PFSK-1 (cell line): ENCODE results near the gene LYSMD3.

ENCODE experiments used
- FOXP2 ChIP-seq: optimal IDR thresholded peaks from 2 replicates; pipeline ENCODE3; 2011; ENCODE audit warnings: borderline replicate concordance, control low read depth, inconsistent platforms; ENCODE audit not compliant: insufficient read depth; ENCODE audit errors: extremely low read length, extremely low read depth
- POLR2AphosphoS5 ChIP-seq: IDR thresholded peaks from 2 replicates; pipeline ENCODE4 v1.6.1; 2012; ENCODE audit warnings: low read depth, mild to moderate bottlenecking, control low read depth, low read length, moderate library complexity
- SIN3A ChIP-seq: IDR thresholded peaks from 2 replicates; pipeline ENCODE4 v1.6.1; 2012; ENCODE audit warnings: mild to moderate bottlenecking, low read length, moderate library complexity, borderline replicate concordance; ENCODE audit not compliant: insufficient read depth
- TAF1 ChIP-seq: IDR thresholded peaks from 2 replicates; pipeline ENCODE4 v1.6.1; 2012; ENCODE audit warnings: low read length, control low read depth, borderline replicate concordance; ENCODE audit not compliant: insufficient read depth
- TF ChIP-seq, protein P1 (sequence below), 2 experiments: IDR thresholded peaks; 2 replicates each; pipeline versions ENCODE4 v1.6.1 to v1.8.0; 2011 to 2012; ENCODE audit warnings: low read depth in 2 of 2, low read length in 2 of 2, control low read depth in 1 of 2, inconsistent platforms in 1 of 2, mild to moderate bottlenecking in 1 of 2, moderate library complexity in 1 of 2; ENCODE audit not compliant: insufficient read depth in 1 of 2

LYSMD3 gene

DNA sequence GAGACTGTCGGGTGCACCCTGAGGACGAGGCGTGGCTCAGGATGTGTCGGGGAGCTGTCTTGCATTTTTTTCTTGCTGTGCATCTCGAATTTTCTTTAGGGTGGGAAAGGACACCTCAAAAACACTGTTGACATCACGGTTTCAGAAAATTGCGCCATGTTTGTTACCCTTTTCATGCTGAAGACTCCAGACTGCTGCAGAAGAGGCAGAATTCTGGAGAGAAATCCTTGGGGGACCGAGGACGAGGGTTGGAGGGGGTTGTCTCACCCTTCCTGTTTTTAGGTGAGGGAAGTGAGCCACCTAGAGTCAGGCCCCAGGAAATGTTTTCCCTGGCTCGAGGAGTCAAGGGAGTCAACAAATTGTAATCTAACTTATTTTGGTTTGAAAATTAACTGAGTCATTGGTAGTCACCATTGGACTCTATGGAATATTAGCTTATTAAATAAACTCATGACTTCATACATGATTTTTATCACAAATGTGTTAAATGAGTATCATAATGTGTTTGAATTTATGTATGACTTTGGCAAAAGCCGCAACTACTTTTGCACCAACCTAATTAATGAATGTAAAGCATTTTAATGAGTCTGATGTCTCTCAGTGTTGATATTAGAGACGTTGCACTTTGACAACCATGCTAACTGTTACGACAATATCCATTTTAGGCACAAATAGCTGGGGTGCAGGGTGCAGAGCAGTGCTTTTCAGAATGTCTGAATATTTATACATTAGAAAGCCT, 724 bp upstream of the LYSMD3 start:
- TF ChIP-seq, protein P1, sequence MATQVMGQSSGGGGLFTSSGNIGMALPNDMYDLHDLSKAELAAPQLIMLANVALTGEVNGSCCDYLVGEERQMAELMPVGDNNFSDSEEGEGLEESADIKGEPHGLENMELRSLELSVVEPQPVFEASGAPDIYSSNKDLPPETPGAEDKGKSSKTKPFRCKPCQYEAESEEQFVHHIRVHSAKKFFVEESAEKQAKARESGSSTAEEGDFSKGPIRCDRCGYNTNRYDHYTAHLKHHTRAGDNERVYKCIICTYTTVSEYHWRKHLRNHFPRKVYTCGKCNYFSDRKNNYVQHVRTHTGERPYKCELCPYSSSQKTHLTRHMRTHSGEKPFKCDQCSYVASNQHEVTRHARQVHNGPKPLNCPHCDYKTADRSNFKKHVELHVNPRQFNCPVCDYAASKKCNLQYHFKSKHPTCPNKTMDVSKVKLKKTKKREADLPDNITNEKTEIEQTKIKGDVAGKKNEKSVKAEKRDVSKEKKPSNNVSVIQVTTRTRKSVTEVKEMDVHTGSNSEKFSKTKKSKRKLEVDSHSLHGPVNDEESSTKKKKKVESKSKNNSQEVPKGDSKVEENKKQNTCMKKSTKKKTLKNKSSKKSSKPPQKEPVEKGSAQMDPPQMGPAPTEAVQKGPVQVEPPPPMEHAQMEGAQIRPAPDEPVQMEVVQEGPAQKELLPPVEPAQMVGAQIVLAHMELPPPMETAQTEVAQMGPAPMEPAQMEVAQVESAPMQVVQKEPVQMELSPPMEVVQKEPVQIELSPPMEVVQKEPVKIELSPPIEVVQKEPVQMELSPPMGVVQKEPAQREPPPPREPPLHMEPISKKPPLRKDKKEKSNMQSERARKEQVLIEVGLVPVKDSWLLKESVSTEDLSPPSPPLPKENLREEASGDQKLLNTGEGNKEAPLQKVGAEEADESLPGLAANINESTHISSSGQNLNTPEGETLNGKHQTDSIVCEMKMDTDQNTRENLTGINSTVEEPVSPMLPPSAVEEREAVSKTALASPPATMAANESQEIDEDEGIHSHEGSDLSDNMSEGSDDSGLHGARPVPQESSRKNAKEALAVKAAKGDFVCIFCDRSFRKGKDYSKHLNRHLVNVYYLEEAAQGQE (IDR thresholded peaks at IDR 0.05; ENCODE audit: insufficient read depth in 1 of 2, low read depth in 2 of 2, low read length in 2 of 2): no peak
- TF ChIP-seq TAF1: peak; percentile 6; the same call in 1 of the 2 replicates

DNA sequence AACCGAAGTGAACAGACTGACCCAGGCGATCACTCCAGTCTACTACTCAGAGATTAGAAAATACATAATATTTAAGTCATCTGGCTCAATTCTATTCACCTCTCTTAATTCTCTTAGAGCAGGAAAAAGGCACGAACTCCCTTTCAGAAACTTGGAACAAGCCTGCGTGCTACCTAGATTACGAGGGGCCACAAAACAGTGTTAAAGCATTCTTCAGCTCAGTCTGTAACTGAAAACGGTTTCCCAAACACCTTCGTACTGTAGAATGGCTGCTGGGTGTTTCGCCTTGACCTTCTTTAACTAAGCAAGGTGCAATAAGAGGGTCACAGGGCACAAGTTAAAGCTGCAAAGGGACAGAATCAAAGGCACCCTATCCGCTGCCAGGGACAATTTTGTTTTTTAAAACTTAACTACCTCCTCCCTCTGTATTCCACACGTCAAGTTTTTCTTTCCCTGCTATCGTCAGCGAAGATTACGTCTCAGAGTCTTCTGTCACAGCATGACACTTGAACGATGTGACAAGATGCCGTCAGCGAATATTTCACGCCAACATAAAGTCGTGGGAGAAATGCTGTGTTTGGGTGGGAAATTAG, 687 bp downstream of the LYSMD3 start:
- TF ChIP-seq POLR2AphosphoS5 (no peak), FOXP2 (no peak)

DNA sequence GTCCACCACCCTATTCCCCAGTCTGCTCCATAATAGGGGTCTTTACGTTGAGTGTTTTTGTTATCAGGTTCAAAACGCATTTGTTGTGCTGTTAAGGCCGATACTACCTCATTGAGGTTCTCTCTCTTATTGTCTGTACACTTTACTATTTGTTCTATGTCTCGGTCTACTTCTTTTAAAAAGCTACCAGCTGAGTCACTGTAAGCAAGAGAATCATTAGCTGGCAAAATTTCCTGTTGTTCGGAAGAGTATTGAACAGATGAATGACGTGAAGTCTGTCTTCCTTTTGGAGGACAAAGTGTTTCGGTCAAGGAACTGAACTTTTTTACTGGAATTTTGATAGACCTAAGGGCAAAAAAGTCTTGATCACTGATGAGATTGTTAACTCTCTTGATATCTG, 10.3 kb downstream of the LYSMD3 start:
- TF ChIP-seq SIN3A: no peak
- TF ChIP-seq POLR2AphosphoS5: no peak
- TF ChIP-seq FOXP2: no peak
- TF ChIP-seq, protein P1 (IDR thresholded peaks at IDR 0.05; ENCODE audit: insufficient read depth in 1 of 2, low read depth in 2 of 2, low read length in 2 of 2): no peak
- TF ChIP-seq TAF1: no peak

DNA sequence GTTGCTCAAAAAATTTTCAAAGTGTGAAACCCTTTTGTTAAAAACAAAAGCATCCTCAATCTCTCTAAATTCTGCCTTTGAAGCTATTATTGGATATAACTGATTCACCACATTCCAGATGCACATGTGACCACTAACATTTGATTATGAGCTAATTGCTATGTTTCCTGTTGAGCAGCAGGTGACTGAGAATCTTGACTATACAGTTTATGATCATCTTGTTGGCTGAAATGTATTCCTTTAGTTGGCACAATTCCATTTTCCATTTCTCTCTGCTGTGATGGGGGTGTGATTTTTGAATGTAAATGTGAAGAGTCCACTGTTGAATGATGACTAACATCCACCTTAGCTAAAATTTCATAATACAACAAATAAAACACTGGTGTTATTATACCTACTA, 10.7 kb downstream of the LYSMD3 start:
- TF ChIP-seq, protein P1 (IDR thresholded peaks at IDR 0.05; ENCODE audit: insufficient read depth in 1 of 2, low read depth in 2 of 2, low read length in 2 of 2): no peak
- TF ChIP-seq FOXP2 (no peak), POLR2AphosphoS5 (no peak), SIN3A (no peak), TAF1 (no peak)

DNA sequence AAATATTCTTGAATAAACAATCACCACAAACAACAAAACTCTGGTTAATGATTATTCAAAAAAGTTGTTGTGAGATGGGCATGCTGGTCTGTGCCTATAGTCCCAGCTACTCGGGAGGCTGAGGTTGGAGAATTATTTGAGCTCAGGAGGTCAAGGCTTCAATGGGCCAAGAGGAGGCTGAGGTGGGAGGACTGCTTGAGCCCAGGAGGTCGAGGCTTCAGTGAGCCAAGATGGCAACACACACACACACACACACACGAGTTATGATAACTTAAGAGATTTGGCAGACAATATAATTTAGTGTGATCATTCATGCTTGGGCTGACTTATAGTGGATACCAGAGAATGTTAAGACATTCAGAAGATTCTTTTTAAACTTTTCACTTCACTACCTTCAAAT, 14.9 kb downstream of the LYSMD3 start:
- TF ChIP-seq, protein P1 (IDR thresholded peaks at IDR 0.05; ENCODE audit: insufficient read depth in 1 of 2, low read depth in 2 of 2, low read length in 2 of 2): no peak
- TF ChIP-seq FOXP2 (no peak), TAF1 (no peak), SIN3A (no peak), POLR2AphosphoS5 (no peak)

DNA sequence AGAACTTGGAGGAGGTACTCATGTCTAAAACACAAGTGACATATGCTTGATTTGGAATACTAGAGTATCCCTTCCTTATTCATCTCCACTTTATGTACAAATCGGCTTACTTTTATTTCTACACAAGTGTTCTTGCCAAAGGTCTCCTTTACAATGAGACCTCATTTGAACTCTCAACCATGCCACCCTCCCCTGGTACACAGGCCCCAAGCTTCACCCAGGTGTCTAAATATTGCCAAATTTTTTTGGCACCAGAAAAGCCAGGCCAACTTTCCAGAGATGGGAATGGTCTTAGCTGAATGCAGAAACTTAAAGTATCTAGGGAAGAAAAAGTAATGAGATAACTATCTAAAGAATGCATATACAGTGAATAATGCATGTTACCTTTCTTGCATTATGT, 18.9 kb downstream of the LYSMD3 start:
- no peak for TF ChIP-seq SIN3A
- TF ChIP-seq FOXP2: no peak
- no peak for TF ChIP-seq POLR2AphosphoS5
- TF ChIP-seq TAF1: no peak
- TF ChIP-seq, protein P1 (IDR thresholded peaks at IDR 0.05; ENCODE audit: insufficient read depth in 1 of 2, low read depth in 2 of 2, low read length in 2 of 2): no peak
